ENCODE results near the gene PAX3. TPM values are rescaled to one million over a fixed set of nuclear protein-coding genes. Genes with fewer than 3 reads are reported as not detected.

Gene PAX3
- total and polyA plus RNA-seq, 9 of the 15 experiments (the other 6 are each of a cell fraction or from before 2014, with no cell fraction given): not detected

DNA sequence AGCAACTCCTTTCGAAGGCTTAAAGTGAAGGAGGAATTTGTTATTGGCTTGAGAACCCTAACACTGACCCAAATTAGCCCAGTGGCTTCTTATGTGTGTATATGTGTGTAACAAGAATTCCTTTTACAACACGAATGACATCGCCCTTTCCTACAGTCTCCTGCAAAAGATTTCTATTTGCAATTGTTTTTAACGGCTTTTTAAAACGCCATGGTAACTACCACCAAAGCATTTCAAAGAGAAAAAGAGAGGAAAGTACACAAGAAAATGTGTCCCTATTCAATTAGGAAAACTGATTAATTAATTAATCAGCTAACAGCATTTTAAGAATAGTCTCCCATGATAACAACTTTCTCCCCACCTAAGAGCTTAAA, 58.1 kb downstream of the PAX3 start:
- intact Hi-C loops (cut with micrococcal nuclease): no loop called here
- no peak for FAIRE-seq
- Histone ChIP-seq H3K9me1 (ENCODE audit: control insufficient read depth, insufficient read depth, low read length) (no peaks in the 10 kb centered on the region), H3K27me3 (ENCODE audit: control insufficient read depth in 2 of 2, insufficient read depth in 2 of 2, low read length in 2 of 2) (no peaks in the 10 kb centered on the region), H3K4me2 (ENCODE audit: insufficient read depth, low read length) (no peak overlapping the region), H3K4me1 (replicated peaks in 1 of 2; ENCODE audit: control insufficient read depth in 2 of 2, insufficient read depth in 2 of 2, low read length in 2 of 2) (no peaks in the 10 kb centered on the region), H3K36me3 (ENCODE audit: control insufficient read depth, insufficient read depth, low read length) (no peaks in the 10 kb centered on the region), H3K4me3 (no peak overlapping the region), H3K27ac (ENCODE audit: extremely low read depth, low read depth, low read length) (no peak overlapping the region), H3K79me2 (ENCODE audit: control insufficient read depth, insufficient read depth, low read length) (no peaks in the 10 kb centered on the region), H3K9me3 (replicated peaks; ENCODE audit: control insufficient read depth, insufficient read depth, low read depth, low read length) (no peaks in the 10 kb centered on the region), H2AFZ (ENCODE audit: low read depth, low read length) (no peak overlapping the region), H4K20me1 (replicated peaks; ENCODE audit: control insufficient read depth, insufficient read depth, low read length) (no peaks in the 10 kb centered on the region), H3K9ac (ENCODE audit: insufficient read depth in 1 of 2, low read depth in 2 of 2, low read length in 2 of 2) (no peak overlapping the region)
- WGBS (ENCODE audit: insufficient coverage, low coverage, missing lambda C conversion rate): 0% methylated on average over 5 of the region's 5 CpGs
- DNase-seq (ENCODE audit: extremely low read depth in 1 of 4, low spot score in 3 of 4): no peak
- BruUV-seq (replicated peaks): no TSS peak
- ChIA-PET CTCF (ENCODE audit: low intra/inter-chr PET ratio) (no interaction called here), POLR2A (no interaction called here)
- no peak for ATAC-seq
- in situ Hi-C loops (cut with MboI): no loop called here
- TF ChIP-seq ZBTB33 (CRISPR knock-in tag; IDR thresholded peaks at IDR 0.05): no peak
- no peak for TF ChIP-seq XRCC4 (IDR thresholded peaks at IDR 0.05; ENCODE audit: extremely low read depth, insufficient read depth, insufficient read length)
- no peak for TF ChIP-seq DACH1 (IDR thresholded peaks at IDR 0.05; ENCODE audit: partially characterized antibody)
- TF ChIP-seq, protein P1, sequence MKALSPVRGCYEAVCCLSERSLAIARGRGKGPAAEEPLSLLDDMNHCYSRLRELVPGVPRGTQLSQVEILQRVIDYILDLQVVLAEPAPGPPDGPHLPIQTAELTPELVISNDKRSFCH (CRISPR knock-in tag; IDR thresholded peaks at IDR 0.05): no peak
- TF ChIP-seq, protein P1 (tag; IDR thresholded peaks at IDR 0.05): no peak
- no peak for TF ChIP-seq IFI16 (CRISPR knock-in tag; IDR thresholded peaks at IDR 0.05)
- no peak for TF ChIP-seq POLR2B (IDR thresholded peaks at IDR 0.05; ENCODE audit: low read depth, partially characterized antibody)
- no peak for TF ChIP-seq ZBED1 (IDR thresholded peaks at IDR 0.05)
- no peak for TF ChIP-seq POLR2AphosphoS2 (IDR thresholded peaks at IDR 0.05; ENCODE audit: low read length)
- no peak for TF ChIP-seq ZNF263 (CRISPR knock-in tag; IDR thresholded peaks at IDR 0.05; ENCODE audit: borderline replicate concordance)
- no peak for TF ChIP-seq ZNF561 (CRISPR knock-in tag; conservative IDR thresholded peaks at IDR 0.05)
- TF ChIP-seq, protein P2, sequence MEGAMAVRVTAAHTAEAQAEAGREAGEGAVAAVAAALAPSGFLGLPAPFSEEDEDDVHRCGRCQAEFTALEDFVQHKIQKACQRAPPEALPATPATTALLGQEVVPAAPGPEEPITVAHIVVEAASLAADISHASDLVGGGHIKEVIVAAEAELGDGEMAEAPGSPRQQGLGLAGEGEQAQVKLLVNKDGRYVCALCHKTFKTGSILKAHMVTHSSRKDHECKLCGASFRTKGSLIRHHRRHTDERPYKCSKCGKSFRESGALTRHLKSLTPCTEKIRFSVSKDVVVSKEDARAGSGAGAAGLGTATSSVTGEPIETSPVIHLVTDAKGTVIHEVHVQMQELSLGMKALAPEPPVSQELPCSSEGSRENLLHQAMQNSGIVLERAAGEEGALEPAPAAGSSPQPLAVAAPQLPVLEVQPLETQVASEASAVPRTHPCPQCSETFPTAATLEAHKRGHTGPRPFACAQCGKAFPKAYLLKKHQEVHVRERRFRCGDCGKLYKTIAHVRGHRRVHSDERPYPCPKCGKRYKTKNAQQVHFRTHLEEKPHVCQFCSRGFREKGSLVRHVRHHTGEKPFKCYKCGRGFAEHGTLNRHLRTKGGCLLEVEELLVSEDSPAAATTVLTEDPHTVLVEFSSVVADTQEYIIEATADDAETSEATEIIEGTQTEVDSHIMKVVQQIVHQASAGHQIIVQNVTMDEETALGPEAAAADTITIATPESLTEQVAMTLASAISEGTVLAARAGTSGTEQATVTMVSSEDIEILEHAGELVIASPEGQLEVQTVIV (CRISPR knock-in tag; IDR thresholded peaks at IDR 0.05; ENCODE audit: borderline replicate concordance): no peak
- no peak for TF ChIP-seq CHD1 (IDR thresholded peaks at IDR 0.05; ENCODE audit: low read length)
- TF ChIP-seq, protein P3, sequence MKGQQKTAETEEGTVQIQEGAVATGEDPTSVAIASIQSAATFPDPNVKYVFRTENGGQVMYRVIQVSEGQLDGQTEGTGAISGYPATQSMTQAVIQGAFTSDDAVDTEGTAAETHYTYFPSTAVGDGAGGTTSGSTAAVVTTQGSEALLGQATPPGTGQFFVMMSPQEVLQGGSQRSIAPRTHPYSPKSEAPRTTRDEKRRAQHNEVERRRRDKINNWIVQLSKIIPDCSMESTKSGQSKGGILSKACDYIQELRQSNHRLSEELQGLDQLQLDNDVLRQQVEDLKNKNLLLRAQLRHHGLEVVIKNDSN (CRISPR knock-in tag; IDR thresholded peaks at IDR 0.05): no peak
- TF ChIP-seq, protein P4, sequence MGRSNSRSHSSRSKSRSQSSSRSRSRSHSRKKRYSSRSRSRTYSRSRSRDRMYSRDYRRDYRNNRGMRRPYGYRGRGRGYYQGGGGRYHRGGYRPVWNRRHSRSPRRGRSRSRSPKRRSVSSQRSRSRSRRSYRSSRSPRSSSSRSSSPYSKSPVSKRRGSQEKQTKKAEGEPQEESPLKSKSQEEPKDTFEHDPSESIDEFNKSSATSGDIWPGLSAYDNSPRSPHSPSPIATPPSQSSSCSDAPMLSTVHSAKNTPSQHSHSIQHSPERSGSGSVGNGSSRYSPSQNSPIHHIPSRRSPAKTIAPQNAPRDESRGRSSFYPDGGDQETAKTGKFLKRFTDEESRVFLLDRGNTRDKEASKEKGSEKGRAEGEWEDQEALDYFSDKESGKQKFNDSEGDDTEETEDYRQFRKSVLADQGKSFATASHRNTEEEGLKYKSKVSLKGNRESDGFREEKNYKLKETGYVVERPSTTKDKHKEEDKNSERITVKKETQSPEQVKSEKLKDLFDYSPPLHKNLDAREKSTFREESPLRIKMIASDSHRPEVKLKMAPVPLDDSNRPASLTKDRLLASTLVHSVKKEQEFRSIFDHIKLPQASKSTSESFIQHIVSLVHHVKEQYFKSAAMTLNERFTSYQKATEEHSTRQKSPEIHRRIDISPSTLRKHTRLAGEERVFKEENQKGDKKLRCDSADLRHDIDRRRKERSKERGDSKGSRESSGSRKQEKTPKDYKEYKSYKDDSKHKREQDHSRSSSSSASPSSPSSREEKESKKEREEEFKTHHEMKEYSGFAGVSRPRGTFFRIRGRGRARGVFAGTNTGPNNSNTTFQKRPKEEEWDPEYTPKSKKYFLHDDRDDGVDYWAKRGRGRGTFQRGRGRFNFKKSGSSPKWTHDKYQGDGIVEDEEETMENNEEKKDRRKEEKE (IDR thresholded peaks at IDR 0.05; ENCODE audit: borderline replicate concordance in 1 of 2, control insufficient read depth in 1 of 2, low read depth in 2 of 2, low read length in 1 of 2): no peak
